IPS DF 4.7 (cell line): Measurements from ENCODE around the gene RXFP3.

Experiments
- DNase-seq: peaks from one replicate; pipeline ENCODE4 v3.0.0-alpha.2; 2013; ENCODE audit warnings: low spot score; ENCODE audit errors: extremely low read depth

The RXFP3 gene

DNA sequence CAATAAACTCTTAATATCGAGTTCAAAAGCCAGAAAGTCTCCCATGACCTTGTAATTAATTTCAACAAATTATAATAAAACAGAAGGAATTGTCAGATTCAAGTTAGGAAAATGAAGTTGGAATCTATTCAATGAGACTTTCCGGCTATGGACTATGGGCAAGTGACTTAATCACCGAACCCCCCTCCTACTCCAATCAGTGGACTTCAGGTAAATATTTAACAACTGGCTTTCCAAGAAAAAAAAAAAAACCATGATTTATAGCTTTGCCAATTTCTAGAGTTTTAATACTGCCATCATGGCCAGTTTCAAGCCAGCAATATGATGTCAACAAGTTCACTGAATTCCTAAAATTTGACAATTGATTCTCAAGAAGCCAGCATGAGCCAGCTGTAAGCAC lies 43.8 kb downstream of the RXFP3 start:
- DNase-seq: no peak

DNA sequence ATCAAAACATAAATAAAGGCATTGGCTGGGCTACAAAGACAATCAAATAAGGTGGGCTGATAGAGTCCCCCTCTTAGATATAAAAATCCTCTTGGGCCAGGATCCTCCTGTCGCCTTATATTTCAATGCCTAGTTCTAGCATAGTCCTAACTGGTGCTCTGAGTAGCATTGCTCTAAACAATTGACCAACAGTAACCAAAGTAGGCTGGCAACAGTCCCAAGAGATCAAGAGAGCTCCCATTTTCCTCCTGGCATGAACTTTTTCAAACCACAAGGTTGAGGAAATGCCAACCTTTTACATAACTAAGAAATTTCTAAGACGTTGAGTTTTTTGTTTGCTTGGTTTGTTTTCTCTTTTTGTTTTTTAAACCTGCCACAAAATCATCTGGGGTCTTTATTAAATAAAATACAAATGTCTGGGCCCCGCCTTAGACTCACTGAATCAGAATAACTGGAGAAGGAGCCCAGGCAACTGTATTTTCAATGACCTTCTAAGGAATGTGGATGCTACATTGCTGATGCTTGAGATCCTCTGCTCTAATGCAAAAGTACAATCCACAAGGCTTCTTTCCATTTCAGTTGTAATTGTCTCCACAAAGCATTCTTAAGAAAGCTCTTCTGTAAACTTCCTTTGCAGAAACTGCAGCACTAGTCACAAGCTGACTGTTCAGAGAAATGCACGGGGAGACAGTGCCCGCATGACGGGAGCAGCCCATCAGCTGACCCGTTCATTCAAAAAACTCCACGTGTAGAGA lies 45.4 kb downstream of the RXFP3 start:
- no peak for DNase-seq

- DNase-seq: no peak
Measured at GRCh38 chr5:33984178-33984577, 48.0 kb downstream of the RXFP3 start.

DNA sequence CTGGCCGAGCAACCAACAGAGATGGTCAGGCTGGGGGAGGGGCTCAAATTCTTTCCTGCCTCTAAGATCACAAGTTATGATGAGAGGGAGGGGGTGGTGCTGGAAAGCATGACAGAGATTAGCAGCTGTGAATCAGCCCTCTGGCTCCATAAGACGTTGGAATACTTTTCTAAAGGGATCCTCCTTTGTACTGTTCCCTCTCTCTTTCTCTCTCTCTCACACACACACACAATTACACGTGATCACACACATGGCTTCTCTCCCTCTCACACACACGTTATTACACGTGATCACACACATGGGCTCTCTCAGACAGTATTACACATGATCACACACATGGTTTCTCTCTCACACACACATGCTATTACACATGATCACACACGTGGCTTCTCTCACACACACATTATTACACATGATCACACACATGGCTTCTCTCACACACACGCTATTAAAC lies 48.5 kb downstream of the RXFP3 start, which contains the start of gene SLC45A2:
Gene SLC45A2, minus strand, starts transcription at position 23 of the 454 bp plus-strand sequence. CDS start 110 bp downstream, outside the sequence.
- no peak for DNase-seq

- no peak for DNase-seq
Measured at GRCh38 chr5:33985447-33985846, 49.3 kb downstream of the RXFP3 start.
